Measurements from ENCODE around the gene ECE2.

ECE2 gene

GRCh38 chr3:184305577-184305976 is 29.8 kb downstream of the ECE2 start:
- TF ChIP-seq GATA2 (IDR thresholded peaks at IDR 0.05; ENCODE audit: low read depth, low read length) (no peak), GATA3 (IDR thresholded peaks at IDR 0.05; ENCODE audit: low read depth, low read length) (no peak)

GRCh38 chr3:184306341-184306972 is 30.6 kb downstream of the ECE2 start:
- TF ChIP-seq GATA2 (IDR thresholded peaks at IDR 0.05; ENCODE audit: low read depth, low read length) = no peak
- TF ChIP-seq GATA3 (IDR thresholded peaks at IDR 0.05; ENCODE audit: low read depth, low read length) = no peak

GRCh38 chr3:184307915-184308314 is 32.1 kb downstream of the ECE2 start:
- TF ChIP-seq GATA3 (IDR thresholded peaks at IDR 0.05; ENCODE audit: low read depth, low read length) (no peak), GATA2 (IDR thresholded peaks at IDR 0.05; ENCODE audit: low read depth, low read length) (no peak)

- TF ChIP-seq GATA3 (IDR thresholded peaks at IDR 0.05; ENCODE audit: low read depth, low read length) (peak; percentile 73), GATA2 (IDR thresholded peaks at IDR 0.05; ENCODE audit: low read depth, low read length) (peak; percentile 94)
These were observed 32.9 kb downstream of the ECE2 start for GRCh38 chr3:184308744-184309143.

- TF ChIP-seq GATA3 (IDR thresholded peaks at IDR 0.05; ENCODE audit: low read depth, low read length) (no peak), GATA2 (IDR thresholded peaks at IDR 0.05; ENCODE audit: low read depth, low read length) (no peak)
These were observed 35.8 kb downstream of the ECE2 start for GRCh38 chr3:184311633-184312032.

- TF ChIP-seq GATA2 (IDR thresholded peaks at IDR 0.05; ENCODE audit: low read depth, low read length) (no peak), GATA3 (IDR thresholded peaks at IDR 0.05; ENCODE audit: low read depth, low read length) (no peak)
These were observed 38.5 kb downstream of the ECE2 start, which contains the start of gene EIF4G1 for GRCh38 chr3:184314363-184314699. Gene EIF4G1 (plus strand): TSS chr3:184314606. CDS start chr3:184315797, 1,191 bp downstream.

- TF ChIP-seq GATA2 (IDR thresholded peaks at IDR 0.05; ENCODE audit: low read depth, low read length) (no peak), GATA3 (IDR thresholded peaks at IDR 0.05; ENCODE audit: low read depth, low read length) (no peak)
These were observed 39.1 kb downstream of the ECE2 start for GRCh38 chr3:184314700-184315542.

- TF ChIP-seq GATA3 (IDR thresholded peaks at IDR 0.05; ENCODE audit: low read depth, low read length) (no peak), GATA2 (IDR thresholded peaks at IDR 0.05; ENCODE audit: low read depth, low read length) (no peak)
These were observed 39.7 kb downstream of the ECE2 start for GRCh38 chr3:184315543-184315867.

GRCh38 chr3:184315871-184316661 is 40.2 kb downstream of the ECE2 start:
- TF ChIP-seq GATA2 (IDR thresholded peaks at IDR 0.05; ENCODE audit: low read depth, low read length) = no peak

- TF ChIP-seq GATA2 (IDR thresholded peaks at IDR 0.05; ENCODE audit: low read depth, low read length) = no peak
- no peak for TF ChIP-seq GATA3 (IDR thresholded peaks at IDR 0.05; ENCODE audit: low read depth, low read length)
These were observed 41.0 kb downstream of the ECE2 start for GRCh38 chr3:184316792-184317191.

- TF ChIP-seq GATA2 (IDR thresholded peaks at IDR 0.05; ENCODE audit: low read depth, low read length) = no peak
- no peak for TF ChIP-seq GATA3 (IDR thresholded peaks at IDR 0.05; ENCODE audit: low read depth, low read length)
These were observed 41.4 kb downstream of the ECE2 start for GRCh38 chr3:184317201-184317600.

- TF ChIP-seq GATA3 (IDR thresholded peaks at IDR 0.05; ENCODE audit: low read depth, low read length) (no peak), GATA2 (IDR thresholded peaks at IDR 0.05; ENCODE audit: low read depth, low read length) (no peak)
These were observed 44.3 kb downstream of the ECE2 start for GRCh38 chr3:184320104-184320445.

- TF ChIP-seq GATA2 (IDR thresholded peaks at IDR 0.05; ENCODE audit: low read depth, low read length) (no peak), GATA3 (IDR thresholded peaks at IDR 0.05; ENCODE audit: low read depth, low read length) (no peak)
These were observed 45.8 kb downstream of the ECE2 start for GRCh38 chr3:184321666-184322065.

GRCh38 chr3:184322731-184323487 is 47.1 kb downstream of the ECE2 start:
- TF ChIP-seq GATA3 (IDR thresholded peaks at IDR 0.05; ENCODE audit: low read depth, low read length) = no peak
- TF ChIP-seq GATA2 (IDR thresholded peaks at IDR 0.05; ENCODE audit: low read depth, low read length) = no peak

All from SH-SY5Y (cell line).